HepG2 (cell line): Measurements from ENCODE around the gene MCFD2. TPM values are rescaled to one million over a fixed set of nuclear protein-coding genes. Genes with fewer than 3 reads are reported as not detected.

Experiments
- ATRX ChIP-seq: sonication (generic); formaldehyde crosslinking; IDR thresholded peaks from 2 replicates; pipeline ENCODE4 v1.4.0; 2020; ENCODE audit warnings: missing genetic modification reagents, borderline replicate concordance
- BORCS8-MEF2B ChIP-seq: sonication (generic); formaldehyde crosslinking; IDR thresholded peaks from 2 replicates; pipeline ENCODE4 v1.8.0; 2022; ENCODE audit warnings: mild to moderate bottlenecking, missing genetic modification reagents
- CBX1 ChIP-seq: IDR thresholded peaks from one replicate; pipeline ENCODE4 v1.6.1; 2016; ENCODE audit warnings: antibody characterized with exemption, low read depth
- CC2D1A ChIP-seq: sonication (generic); formaldehyde crosslinking; IDR thresholded peaks from 2 replicates; pipeline ENCODE4 v1.8.1; 2023; ENCODE audit warnings: mild to moderate bottlenecking, missing genetic modification reagents
- GZF1 ChIP-seq: sonication (generic); formaldehyde crosslinking; IDR thresholded peaks from 2 replicates; pipeline ENCODE4 v1.5.1; 2020; ENCODE audit warnings: mild to moderate bottlenecking, missing genetic modification reagents
- HMGA1 ChIP-seq: sonication (generic); formaldehyde crosslinking; conservative IDR thresholded peaks from 2 replicates; pipeline ENCODE4 v1.4.0; 2020; ENCODE audit warnings: missing genetic modification reagents
- KLF16 ChIP-seq, 2 experiments: sonication (generic) in 1 of 2; formaldehyde crosslinking in 1 of 2; IDR thresholded peaks; 2 replicates each; pipeline versions ENCODE4 v1.6.1 to v1.8.0; 2016 to 2023; ENCODE audit warnings: missing genetic modification reagents in 2 of 2, missing compliant biosample characterization in 1 of 2
- NFAT5 ChIP-seq: sonication (generic); formaldehyde crosslinking; IDR thresholded peaks from 2 replicates; pipeline ENCODE4 v1.4.0; 2020; ENCODE audit warnings: missing genetic modification reagents
- NFE2L1 ChIP-seq: sonication (generic); formaldehyde crosslinking; IDR thresholded peaks from 2 replicates; pipeline ENCODE4 v1.4.0; 2020; ENCODE audit warnings: missing genetic modification reagents, mild to moderate bottlenecking, borderline replicate concordance
- NKX3-1 ChIP-seq: sonication (generic); formaldehyde crosslinking; IDR thresholded peaks from 2 replicates; pipeline ENCODE4 v1.5.0; 2020; ENCODE audit warnings: missing genetic modification reagents
- SIX4 ChIP-seq: sonication (generic); formaldehyde crosslinking; IDR thresholded peaks from 2 replicates; pipeline ENCODE4 v1.4.0; 2020; ENCODE audit warnings: missing genetic modification reagents
- TBX2 ChIP-seq: sonication (generic); formaldehyde crosslinking; IDR thresholded peaks from 2 replicates; pipeline ENCODE4 v1.5.0; 2020; ENCODE audit warnings: missing genetic modification reagents, mild to moderate bottlenecking, borderline replicate concordance
- ZBTB38 ChIP-seq: sonication (generic); formaldehyde crosslinking; IDR thresholded peaks from 2 replicates; pipeline ENCODE4 v1.5.1; 2020; ENCODE audit warnings: mild to moderate bottlenecking, missing genetic modification reagents
- ZFP36L2 ChIP-seq: sonication (generic); formaldehyde crosslinking; IDR thresholded peaks from 2 replicates; pipeline ENCODE4 v1.4.0; 2020; ENCODE audit warnings: missing genetic modification reagents
- ZFP41 ChIP-seq: sonication (generic); formaldehyde crosslinking; IDR thresholded peaks from 2 replicates; pipeline ENCODE4 v1.4.0; 2020; ENCODE audit warnings: mild to moderate bottlenecking, missing genetic modification reagents, borderline replicate concordance
- ZIK1 ChIP-seq: sonication (generic); formaldehyde crosslinking; IDR thresholded peaks from 2 replicates; pipeline ENCODE4 v1.5.0; 2020; ENCODE audit warnings: mild to moderate bottlenecking, low read depth, missing genetic modification reagents, borderline replicate concordance
- ZNF292 ChIP-seq: sonication (generic); formaldehyde crosslinking; IDR thresholded peaks from 2 replicates; pipeline ENCODE4 v1.8.1; 2022; ENCODE audit warnings: mild to moderate bottlenecking, low read depth, missing genetic modification reagents, borderline replicate concordance
- ZNF317 ChIP-seq: sonication (generic); formaldehyde crosslinking; IDR thresholded peaks from 2 replicates; pipeline ENCODE4 v1.5.0; 2020; ENCODE audit warnings: mild to moderate bottlenecking, missing genetic modification reagents
- polyA plus RNA-seq, 8 experiments: library from polyadenylated mRNA; depleted of rRNA in 3 of 8; stranded (reverse) in 7 of 8; unstranded in 1 of 8; fragments of >200 nt; fragmentation: Illumina TruSeq in 4 of 8; extraction: Trizol in 4 of 8; gene quantifications; 2 replicates each; pipeline versions ENCODE4 v1.2.1 to v1.2.3, GENCODE V29; 2011 to 2016; ENCODE audit warnings: low read depth in 4 of 8, missing spikeins in 1 of 8, mixed read lengths in 1 of 8; ENCODE audit not compliant: insufficient read depth in 1 of 8
- total RNA-seq, 5 experiments: library from RNA; depleted of rRNA; stranded (reverse); fragments of >200 nt; fragmentation: Illumina TruSeq; extraction: Trizol; gene quantifications; 2 replicates each; pipeline ENCODE4 v1.2.3, GENCODE V29; 2016; ENCODE audit warnings: low read depth in 1 of 5
- TF ChIP-seq, protein P1 (sequence below): sonication (generic); formaldehyde crosslinking; IDR thresholded peaks from 2 replicates; pipeline ENCODE4 v1.5.1; 2020; ENCODE audit warnings: missing genetic modification reagents, mild to moderate bottlenecking, borderline replicate concordance
- TF ChIP-seq, protein P2 (sequence below): IDR thresholded peaks from 2 replicates; pipeline ENCODE4 v1.6.1; 2012; ENCODE audit warnings: low read depth, low read length, improper control_type of control experiment

Gene MCFD2
- total and polyA plus RNA-seq, 2 of the 13 experiments (the other 11 are each of a cell fraction or from before 2014, with no cell fraction given) = 183 to 232 TPM

DNA sequence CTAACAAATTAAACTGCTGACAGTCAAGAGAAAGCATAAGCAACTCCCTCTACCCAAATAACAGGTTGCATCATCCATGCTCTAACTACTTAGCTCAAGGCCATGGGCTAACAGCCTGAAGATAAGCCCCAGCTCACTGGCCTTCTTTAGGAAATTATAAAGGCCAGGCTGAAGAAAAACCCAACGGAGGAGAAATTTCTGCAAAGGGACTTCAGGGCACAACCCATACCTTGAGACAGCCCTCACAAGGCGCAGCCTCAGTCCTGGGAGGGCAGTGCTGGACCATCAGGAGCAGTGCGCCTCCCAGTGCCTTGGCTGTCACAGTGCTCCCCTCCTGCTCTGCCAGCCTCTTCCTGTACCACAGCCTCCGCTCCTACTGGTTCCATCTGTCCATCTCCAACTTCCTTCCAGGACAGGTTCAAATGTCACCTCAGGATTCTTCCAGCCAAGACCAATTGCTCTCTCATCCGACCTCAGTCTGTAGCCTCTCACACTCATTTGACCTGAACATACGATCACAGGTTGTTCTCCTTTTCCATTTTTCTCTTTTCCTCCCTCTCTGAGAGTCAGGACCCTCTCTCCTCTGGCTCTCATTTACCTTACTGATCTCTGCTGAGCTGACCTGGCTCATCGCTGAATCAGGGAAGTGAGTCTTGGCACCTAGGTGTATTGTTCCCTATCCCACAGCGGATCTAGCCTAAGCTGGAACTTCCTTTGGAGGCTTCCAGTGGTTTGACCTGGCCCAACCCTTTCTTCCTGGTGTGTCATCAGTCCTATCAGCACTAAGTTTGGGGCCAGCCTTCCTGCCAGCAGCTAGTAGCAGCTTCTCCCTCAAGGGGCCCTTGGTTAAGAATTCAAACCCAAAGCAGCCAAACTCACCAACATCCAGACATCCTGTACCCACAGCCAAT is 1.9 kb downstream of the MCFD2 start (continued):
- TF ChIP-seq ZNF317 (CRISPR knock-in tag) (no peak), ZIK1 (peak; percentile 66; the same call in 1 of the 2 replicates), KLF16 (CRISPR knock-in tag; IDR thresholded peaks at IDR 0.05) (peak in 1 of 2 experiments; percentile 61; a peak in 2 of 4 replicates), NFE2L1 (CRISPR knock-in tag) (no peak), TBX2 (CRISPR knock-in tag) (peak; percentile 57), CC2D1A (CRISPR knock-in tag) (no peak), NFAT5 (CRISPR knock-in tag) (no peak), SIX4 (CRISPR knock-in tag) (no peak), CBX1 (no peak), NKX3-1 (CRISPR knock-in tag) (no peak), BORCS8-MEF2B (peak; percentile 40; the same call in 1 of the 2 replicates), HMGA1 (CRISPR knock-in tag) (no peak), ZFP36L2 (CRISPR knock-in tag) (no peak), ZFP41 (CRISPR knock-in tag) (no peak), ZNF292 (CRISPR knock-in tag) (no peak), ZBTB38 (CRISPR knock-in tag) (peak; percentile 89), ATRX (CRISPR knock-in tag) (no peak), GZF1 (CRISPR knock-in tag) (0 out of 2 replicates have a peak, but pooled peaks have one; percentile 7)
- TF ChIP-seq, protein P1, sequence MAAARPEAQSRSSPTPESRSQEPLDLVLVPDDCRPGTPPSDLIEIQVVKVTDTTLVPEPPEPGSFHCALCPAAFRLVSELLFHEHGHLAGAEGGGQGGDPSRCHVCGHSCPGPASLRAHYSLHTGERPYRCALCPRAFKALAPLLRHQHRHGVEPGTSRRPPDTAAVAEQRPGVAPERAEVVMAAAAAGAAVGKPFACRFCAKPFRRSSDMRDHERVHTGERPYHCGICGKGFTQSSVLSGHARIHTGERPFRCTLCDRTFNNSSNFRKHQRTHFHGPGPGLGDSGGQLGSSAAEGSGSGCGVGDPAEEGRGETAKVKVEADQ (CRISPR knock-in tag) = 0 out of 2 replicates have a peak, but pooled peaks have one; percentile 73
- TF ChIP-seq, protein P2, sequence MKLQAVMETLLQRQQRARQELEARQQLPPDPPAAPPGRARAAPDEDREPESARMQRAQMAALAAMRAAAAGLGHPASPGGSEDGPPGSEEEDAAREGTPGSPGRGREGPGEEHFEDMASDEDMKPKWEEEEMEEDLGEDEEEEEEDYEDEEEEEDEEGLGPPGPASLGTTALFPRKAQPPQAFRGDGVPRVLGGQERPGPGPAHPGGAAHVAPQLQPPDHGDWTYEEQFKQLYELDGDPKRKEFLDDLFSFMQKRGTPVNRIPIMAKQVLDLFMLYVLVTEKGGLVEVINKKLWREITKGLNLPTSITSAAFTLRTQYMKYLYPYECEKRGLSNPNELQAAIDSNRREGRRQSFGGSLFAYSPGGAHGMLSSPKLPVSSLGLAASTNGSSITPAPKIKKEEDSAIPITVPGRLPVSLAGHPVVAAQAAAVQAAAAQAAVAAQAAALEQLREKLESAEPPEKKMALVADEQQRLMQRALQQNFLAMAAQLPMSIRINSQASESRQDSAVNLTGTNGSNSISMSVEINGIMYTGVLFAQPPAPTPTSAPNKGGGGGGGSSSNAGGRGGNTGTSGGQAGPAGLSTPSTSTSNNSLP = no peak
